Gastroesophageal sphincter (tissue), 3 donors: Measurements from ENCODE around the gene KCND2.

Source experiments
- POLR2A ChIP-seq, 2 donors: fragments of 450-650 bp; IDR thresholded peaks; one replicate each; pipeline ENCODE4 v1.6.1; 2017; ENCODE audit warnings: antibody characterized with exemption in 2 of 2, mild to moderate bottlenecking in 2 of 2, moderate library complexity in 1 of 2
- TF ChIP-seq, protein P1 (sequence below), 4 experiments: fragments of 200-600 bp in 2 of 4; fragments of 450-650 bp in 2 of 4; sonication (generic) in 1 of 4; IDR thresholded peaks; one replicate each; pipeline ENCODE4 v1.5.1; 2017 to 2019; ENCODE audit warnings: antibody characterized with exemption in 4 of 4, mild to moderate bottlenecking in 2 of 4, moderate library complexity in 2 of 4

DNA sequence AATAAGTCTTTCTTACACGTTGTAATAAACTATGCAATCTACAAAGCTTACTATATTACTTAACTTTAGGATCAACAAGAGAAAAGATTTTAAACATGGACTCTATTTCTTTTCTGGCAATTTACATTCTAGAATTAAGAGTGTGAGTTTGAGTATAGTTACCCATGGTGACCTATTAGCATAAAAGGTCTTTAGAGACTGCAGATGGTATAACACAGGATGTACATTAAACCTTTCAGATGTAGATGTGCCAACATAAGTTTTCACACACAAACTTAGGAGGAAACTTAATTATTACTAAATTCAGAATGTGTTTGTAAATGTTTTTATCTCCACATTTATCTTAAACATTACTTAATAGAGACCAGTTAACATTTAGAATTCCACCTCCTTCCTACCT lies 54.1 kb downstream of the KCND2 start:
- no peak for TF ChIP-seq POLR2A (IDR thresholded peaks at IDR 0.05)
- TF ChIP-seq, protein P1, sequence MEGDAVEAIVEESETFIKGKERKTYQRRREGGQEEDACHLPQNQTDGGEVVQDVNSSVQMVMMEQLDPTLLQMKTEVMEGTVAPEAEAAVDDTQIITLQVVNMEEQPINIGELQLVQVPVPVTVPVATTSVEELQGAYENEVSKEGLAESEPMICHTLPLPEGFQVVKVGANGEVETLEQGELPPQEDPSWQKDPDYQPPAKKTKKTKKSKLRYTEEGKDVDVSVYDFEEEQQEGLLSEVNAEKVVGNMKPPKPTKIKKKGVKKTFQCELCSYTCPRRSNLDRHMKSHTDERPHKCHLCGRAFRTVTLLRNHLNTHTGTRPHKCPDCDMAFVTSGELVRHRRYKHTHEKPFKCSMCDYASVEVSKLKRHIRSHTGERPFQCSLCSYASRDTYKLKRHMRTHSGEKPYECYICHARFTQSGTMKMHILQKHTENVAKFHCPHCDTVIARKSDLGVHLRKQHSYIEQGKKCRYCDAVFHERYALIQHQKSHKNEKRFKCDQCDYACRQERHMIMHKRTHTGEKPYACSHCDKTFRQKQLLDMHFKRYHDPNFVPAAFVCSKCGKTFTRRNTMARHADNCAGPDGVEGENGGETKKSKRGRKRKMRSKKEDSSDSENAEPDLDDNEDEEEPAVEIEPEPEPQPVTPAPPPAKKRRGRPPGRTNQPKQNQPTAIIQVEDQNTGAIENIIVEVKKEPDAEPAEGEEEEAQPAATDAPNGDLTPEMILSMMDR (IDR thresholded peaks at IDR 0.05) = no peak
